ENCODE measurements around the gene CNTNAP2. TPM values are rescaled to one million over a fixed set of nuclear protein-coding genes. Genes with fewer than 3 reads are reported as not detected.

CNTNAP2 gene
- total and polyA plus RNA-seq, 2 of the 13 experiments (the other 11 are each of a cell fraction or from before 2014, with no cell fraction given), result 0.40 to 0.42 TPM

DNA sequence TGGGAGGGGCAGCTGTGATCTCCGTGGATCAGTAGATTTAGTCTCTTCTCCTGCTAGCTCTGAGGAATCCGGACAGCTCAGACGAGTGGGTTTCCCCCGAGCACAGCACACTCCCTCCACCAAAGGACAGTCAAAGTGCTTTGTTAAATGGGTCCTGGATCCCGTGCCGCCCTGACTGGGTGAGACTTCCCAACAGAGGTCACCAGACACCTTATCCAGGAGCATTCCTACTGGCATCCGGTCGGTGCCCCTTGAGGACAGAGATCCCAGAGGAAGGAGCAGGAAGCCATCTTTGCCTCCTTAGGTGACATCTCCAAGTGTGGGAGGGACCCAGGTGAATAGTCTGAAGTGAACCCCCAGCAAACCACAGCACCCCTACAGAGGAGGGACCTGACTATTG lies 1148.9 kb downstream of the CNTNAP2 start (continued):
- TF ChIP-seq, protein P1, sequence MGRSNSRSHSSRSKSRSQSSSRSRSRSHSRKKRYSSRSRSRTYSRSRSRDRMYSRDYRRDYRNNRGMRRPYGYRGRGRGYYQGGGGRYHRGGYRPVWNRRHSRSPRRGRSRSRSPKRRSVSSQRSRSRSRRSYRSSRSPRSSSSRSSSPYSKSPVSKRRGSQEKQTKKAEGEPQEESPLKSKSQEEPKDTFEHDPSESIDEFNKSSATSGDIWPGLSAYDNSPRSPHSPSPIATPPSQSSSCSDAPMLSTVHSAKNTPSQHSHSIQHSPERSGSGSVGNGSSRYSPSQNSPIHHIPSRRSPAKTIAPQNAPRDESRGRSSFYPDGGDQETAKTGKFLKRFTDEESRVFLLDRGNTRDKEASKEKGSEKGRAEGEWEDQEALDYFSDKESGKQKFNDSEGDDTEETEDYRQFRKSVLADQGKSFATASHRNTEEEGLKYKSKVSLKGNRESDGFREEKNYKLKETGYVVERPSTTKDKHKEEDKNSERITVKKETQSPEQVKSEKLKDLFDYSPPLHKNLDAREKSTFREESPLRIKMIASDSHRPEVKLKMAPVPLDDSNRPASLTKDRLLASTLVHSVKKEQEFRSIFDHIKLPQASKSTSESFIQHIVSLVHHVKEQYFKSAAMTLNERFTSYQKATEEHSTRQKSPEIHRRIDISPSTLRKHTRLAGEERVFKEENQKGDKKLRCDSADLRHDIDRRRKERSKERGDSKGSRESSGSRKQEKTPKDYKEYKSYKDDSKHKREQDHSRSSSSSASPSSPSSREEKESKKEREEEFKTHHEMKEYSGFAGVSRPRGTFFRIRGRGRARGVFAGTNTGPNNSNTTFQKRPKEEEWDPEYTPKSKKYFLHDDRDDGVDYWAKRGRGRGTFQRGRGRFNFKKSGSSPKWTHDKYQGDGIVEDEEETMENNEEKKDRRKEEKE (IDR thresholded peaks at IDR 0.05), result no peak
- TF ChIP-seq, protein P2, sequence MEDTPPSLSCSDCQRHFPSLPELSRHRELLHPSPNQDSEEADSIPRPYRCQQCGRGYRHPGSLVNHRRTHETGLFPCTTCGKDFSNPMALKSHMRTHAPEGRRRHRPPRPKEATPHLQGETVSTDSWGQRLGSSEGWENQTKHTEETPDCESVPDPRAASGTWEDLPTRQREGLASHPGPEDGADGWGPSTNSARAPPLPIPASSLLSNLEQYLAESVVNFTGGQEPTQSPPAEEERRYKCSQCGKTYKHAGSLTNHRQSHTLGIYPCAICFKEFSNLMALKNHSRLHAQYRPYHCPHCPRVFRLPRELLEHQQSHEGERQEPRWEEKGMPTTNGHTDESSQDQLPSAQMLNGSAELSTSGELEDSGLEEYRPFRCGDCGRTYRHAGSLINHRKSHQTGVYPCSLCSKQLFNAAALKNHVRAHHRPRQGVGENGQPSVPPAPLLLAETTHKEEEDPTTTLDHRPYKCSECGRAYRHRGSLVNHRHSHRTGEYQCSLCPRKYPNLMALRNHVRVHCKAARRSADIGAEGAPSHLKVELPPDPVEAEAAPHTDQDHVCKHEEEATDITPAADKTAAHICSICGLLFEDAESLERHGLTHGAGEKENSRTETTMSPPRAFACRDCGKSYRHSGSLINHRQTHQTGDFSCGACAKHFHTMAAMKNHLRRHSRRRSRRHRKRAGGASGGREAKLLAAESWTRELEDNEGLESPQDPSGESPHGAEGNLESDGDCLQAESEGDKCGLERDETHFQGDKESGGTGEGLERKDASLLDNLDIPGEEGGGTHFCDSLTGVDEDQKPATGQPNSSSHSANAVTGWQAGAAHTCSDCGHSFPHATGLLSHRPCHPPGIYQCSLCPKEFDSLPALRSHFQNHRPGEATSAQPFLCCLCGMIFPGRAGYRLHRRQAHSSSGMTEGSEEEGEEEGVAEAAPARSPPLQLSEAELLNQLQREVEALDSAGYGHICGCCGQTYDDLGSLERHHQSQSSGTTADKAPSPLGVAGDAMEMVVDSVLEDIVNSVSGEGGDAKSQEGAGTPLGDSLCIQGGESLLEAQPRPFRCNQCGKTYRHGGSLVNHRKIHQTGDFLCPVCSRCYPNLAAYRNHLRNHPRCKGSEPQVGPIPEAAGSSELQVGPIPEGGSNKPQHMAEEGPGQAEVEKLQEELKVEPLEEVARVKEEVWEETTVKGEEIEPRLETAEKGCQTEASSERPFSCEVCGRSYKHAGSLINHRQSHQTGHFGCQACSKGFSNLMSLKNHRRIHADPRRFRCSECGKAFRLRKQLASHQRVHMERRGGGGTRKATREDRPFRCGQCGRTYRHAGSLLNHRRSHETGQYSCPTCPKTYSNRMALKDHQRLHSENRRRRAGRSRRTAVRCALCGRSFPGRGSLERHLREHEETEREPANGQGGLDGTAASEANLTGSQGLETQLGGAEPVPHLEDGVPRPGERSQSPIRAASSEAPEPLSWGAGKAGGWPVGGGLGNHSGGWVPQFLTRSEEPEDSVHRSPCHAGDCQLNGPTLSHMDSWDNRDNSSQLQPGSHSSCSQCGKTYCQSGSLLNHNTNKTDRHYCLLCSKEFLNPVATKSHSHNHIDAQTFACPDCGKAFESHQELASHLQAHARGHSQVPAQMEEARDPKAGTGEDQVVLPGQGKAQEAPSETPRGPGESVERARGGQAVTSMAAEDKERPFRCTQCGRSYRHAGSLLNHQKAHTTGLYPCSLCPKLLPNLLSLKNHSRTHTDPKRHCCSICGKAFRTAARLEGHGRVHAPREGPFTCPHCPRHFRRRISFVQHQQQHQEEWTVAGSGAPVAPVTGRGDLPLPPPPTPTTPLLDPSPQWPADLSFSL (CRISPR knock-in tag; IDR thresholded peaks at IDR 0.05), result no peak
- TF ChIP-seq MAFK (conservative IDR thresholded peaks at IDR 0.05 in 1 of 2, IDR thresholded peaks at IDR 0.05 in 1 of 2; ENCODE audit: low read length in 2 of 2) (no peak), KDM3A (CRISPR knock-in tag; IDR thresholded peaks at IDR 0.05; ENCODE audit: low read depth) (no peak)
- TF ChIP-seq, protein P3, sequence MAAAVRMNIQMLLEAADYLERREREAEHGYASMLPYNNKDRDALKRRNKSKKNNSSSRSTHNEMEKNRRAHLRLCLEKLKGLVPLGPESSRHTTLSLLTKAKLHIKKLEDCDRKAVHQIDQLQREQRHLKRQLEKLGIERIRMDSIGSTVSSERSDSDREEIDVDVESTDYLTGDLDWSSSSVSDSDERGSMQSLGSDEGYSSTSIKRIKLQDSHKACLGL (CRISPR knock-in tag; IDR thresholded peaks at IDR 0.05), result no peak
